ENCODE data around the gene FOXL2NB.
A peak's percentile ranks its signal among the peaks of the same experiment; 100 is the strongest.

Gene FOXL2NB

DNA sequence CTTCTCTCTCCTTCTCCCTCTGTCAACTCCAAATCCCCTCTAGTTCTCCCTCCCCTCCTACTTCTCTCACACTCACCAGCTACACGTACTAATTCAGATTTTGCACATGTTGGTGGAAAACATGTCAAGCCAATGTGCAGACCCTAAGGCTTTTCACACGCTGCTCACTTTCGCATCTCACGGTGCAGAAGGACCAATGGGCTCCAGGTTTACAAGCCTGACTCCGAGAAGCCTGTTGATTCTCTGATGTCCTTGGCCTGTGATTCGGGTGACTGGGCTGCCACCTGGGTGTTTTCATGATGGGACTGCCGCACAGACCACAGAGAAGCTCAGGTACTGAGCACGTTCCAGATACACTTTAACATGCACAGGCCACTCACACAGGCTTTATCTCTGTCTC is 3.7 kb downstream of the FOXL2NB start:
- H3K9me3 ChIP-seq (ENCODE audit: control extremely low read depth in 1 of 5, control insufficient read depth in 4 of 5, insufficient read depth in 2 of 5, low read depth in 1 of 5, low read length in 4 of 5): no peaks in the 10 kb centered on the region
- H3K27ac ChIP-seq (ENCODE audit: insufficient read depth in 1 of 2, low read depth in 1 of 2, low read length in 2 of 2, poor library complexity in 1 of 2, severe bottlenecking in 2 of 2): no peak overlapping the region
- no peak for DNase-seq
- ChIA-PET POLR2A (no interaction called here), CTCF (interaction anchor here (1.0 to 4.8 kb wide), 5 partner anchors 9 to 26 kb away, joined by 3 to 20 read pairs (median 3); no protein-coding TSS in a partner anchor)
- 92% methylated on average over 8 of the region's 8 CpGs for WGBS (ENCODE audit: insufficient coverage)
- H3K4me3 ChIP-seq (ENCODE audit: control insufficient read depth in 1 of 7, extremely low read depth in 1 of 7, insufficient read depth in 4 of 7, low read depth in 2 of 7, low read length in 6 of 7): peak overlapping the region in 2 of 7 experiments; percentile 68 to 69
- peaks cover 0 to 33% (median 27%) of the 10 kb centered on the region in 4 experiments for H3K4me1 ChIP-seq (ENCODE audit: control extremely low read depth in 1 of 4, control insufficient read depth in 4 of 4, insufficient read depth in 4 of 4, low read length in 3 of 4)
- H3K36me3 ChIP-seq (ENCODE audit: control insufficient read depth in 4 of 4, insufficient read depth in 4 of 4, low read length in 3 of 4): no peaks in the 10 kb centered on the region
- H3K27me3 ChIP-seq (replicated peaks in 2 of 5; ENCODE audit: control insufficient read depth in 4 of 5, insufficient read depth in 5 of 5, low read length in 4 of 5): peaks cover 20 to 85% (median 43%) of the 10 kb centered on the region in 5 experiments

DNA sequence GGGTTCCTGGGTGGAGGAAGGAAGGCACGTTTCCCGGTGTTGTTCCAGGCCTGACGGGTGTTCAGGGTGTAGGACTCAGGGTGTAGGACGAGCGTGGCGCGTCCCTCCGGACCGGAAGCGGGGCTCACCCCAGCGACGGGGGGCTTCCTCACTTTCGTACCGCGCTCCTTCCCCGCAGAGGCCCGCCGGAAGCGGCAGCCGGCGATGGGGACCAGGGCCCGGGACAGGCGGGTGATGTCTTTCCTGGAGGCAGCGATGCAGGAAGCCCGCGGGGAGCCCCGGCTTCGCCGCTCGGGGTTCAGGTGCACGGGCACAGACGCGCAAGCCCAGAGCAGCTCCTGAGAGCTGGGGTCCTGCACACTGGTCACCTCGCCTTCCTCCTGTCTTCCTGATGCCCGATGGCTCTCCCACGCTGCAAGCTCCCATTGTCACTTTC is 13.4 kb downstream of the FOXL2NB start:
- H3K9me3 ChIP-seq (ENCODE audit: control extremely low read depth in 1 of 5, control insufficient read depth in 4 of 5, insufficient read depth in 2 of 5, low read depth in 1 of 5, low read length in 4 of 5): peaks cover 0 to 10% (median 4%) of the 10 kb centered on the region in 5 experiments
- peaks cover 0 to 12% (median 9%) of the 10 kb centered on the region in 4 experiments for H3K4me1 ChIP-seq (ENCODE audit: control extremely low read depth in 1 of 4, control insufficient read depth in 4 of 4, insufficient read depth in 4 of 4, low read length in 3 of 4)
- under 1% methylated on average over 35 of the region's 36 CpGs for WGBS (ENCODE audit: insufficient coverage)
- peak in 1 of 3 donors; percentile 18 for DNase-seq
- POLR2A ChIA-PET: no interaction called here
- H3K27ac ChIP-seq (ENCODE audit: insufficient read depth in 1 of 2, low read depth in 1 of 2, low read length in 2 of 2, poor library complexity in 1 of 2, severe bottlenecking in 2 of 2): no peak overlapping the region
- CTCF ChIA-PET: interaction anchor here (0.6 to 3.7 kb wide), 8 partner anchors 11 to 151 kb away, joined by 3 to 20 read pairs (median 4); no protein-coding TSS in a partner anchor
- peaks cover 0 to 43% (median 12%) of the 10 kb centered on the region in 5 experiments for H3K27me3 ChIP-seq (replicated peaks in 2 of 5; ENCODE audit: control insufficient read depth in 4 of 5, insufficient read depth in 5 of 5, low read length in 4 of 5)
- peak overlapping the region in 6 of 7 experiments; percentile 7 to 68 (median 53) for H3K4me3 ChIP-seq (ENCODE audit: control insufficient read depth in 1 of 7, extremely low read depth in 1 of 7, insufficient read depth in 4 of 7, low read depth in 2 of 7, low read length in 6 of 7)
- H3K36me3 ChIP-seq (ENCODE audit: control insufficient read depth in 4 of 4, insufficient read depth in 4 of 4, low read length in 3 of 4): no peaks in the 10 kb centered on the region

DNA sequence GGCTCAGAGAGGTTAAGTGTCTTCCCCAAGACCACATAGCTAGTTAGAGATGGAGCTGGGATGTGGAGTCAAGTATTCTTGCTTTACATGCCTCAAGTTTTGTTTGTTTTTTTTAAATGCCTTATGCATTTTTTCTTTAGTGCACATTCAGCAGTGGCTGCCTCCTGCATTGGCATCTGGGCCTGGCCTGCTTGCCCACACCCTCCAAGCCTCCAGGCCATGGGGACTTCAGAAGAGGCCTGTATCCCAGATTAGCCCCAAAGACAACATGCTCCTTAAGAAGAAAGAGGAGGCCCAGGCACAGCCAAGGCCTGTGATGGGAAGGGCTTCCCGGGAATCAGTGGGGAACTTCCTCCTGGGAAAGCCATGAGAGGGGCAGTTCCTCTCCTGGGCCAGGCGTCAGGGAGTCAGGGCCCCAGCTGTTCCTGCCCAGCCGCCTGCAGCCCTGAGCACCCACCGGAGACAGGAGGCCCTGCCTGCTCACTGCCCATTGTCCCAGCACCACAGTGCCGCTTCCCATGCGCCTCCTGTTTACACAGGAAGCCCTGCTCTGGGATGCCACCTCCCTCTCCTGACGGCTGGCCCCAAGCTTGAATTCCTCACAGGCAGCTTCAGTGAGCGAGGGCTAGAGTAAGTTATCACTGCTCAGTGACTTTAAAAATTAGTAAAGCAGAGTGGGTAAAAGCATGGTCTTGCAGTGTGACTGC is 16.0 kb downstream of the FOXL2NB start:
- Histone ChIP-seq H3K27ac (ENCODE audit: insufficient read depth in 1 of 2, low read depth in 1 of 2, low read length in 2 of 2, poor library complexity in 1 of 2, severe bottlenecking in 2 of 2) (no peak overlapping the region), H3K36me3 (ENCODE audit: control insufficient read depth in 4 of 4, insufficient read depth in 4 of 4, low read length in 3 of 4) (no peaks in the 10 kb centered on the region), H3K9me3 (ENCODE audit: control extremely low read depth in 1 of 5, control insufficient read depth in 4 of 5, insufficient read depth in 2 of 5, low read depth in 1 of 5, low read length in 4 of 5) (peaks cover 0 to 12% (median 4%) of the 10 kb centered on the region in 5 experiments), H3K27me3 (replicated peaks in 2 of 5; ENCODE audit: control insufficient read depth in 4 of 5, insufficient read depth in 5 of 5, low read length in 4 of 5) (peaks cover 0 to 31% (median 9%) of the 10 kb centered on the region in 5 experiments), H3K4me3 (ENCODE audit: control insufficient read depth in 1 of 7, extremely low read depth in 1 of 7, insufficient read depth in 4 of 7, low read depth in 2 of 7, low read length in 6 of 7) (no peak overlapping the region), H3K4me1 (ENCODE audit: control extremely low read depth in 1 of 4, control insufficient read depth in 4 of 4, insufficient read depth in 4 of 4, low read length in 3 of 4) (peaks cover 0 to 12% (median 9%) of the 10 kb centered on the region in 4 experiments)
- 92% methylated on average over 8 of the region's 8 CpGs for WGBS (ENCODE audit: insufficient coverage)
- POLR2A ChIA-PET: interaction anchor here (0.6 kb wide), 1 partner anchor 21 kb away, joined by 3 read pairs; no protein-coding TSS in a partner anchor
- no peak for DNase-seq
- CTCF ChIA-PET: interaction anchor here (0.7 kb wide), 1 partner anchor 14 kb away, joined by 4 read pairs; no protein-coding TSS in a partner anchor

DNA sequence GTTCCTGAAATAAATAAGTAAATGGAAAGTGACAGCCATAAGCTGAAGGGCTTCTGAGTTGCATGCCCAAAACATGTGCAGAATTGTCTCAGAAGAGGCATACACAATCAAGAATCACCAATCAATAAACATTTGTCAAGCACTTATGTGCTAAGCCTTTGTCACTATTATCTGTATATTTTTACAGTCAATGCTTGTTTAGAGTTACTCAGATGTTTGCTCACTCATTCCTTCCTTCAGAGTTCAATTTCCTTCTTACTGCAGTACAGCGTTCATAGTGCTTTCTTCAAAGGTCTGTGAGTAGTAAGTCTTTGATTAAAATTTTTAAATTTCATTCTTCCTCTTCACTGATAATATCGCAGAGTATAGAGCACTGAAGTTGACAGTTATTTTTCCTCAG is 17.2 kb downstream of the FOXL2NB start:
- WGBS (ENCODE audit: insufficient coverage): no CpG with 5 or more reads among the region's 2 CpGs
- Histone ChIP-seq H3K27me3 (replicated peaks in 2 of 5; ENCODE audit: control insufficient read depth in 4 of 5, insufficient read depth in 5 of 5, low read length in 4 of 5) (peaks cover 0 to 28% (median 4%) of the 10 kb centered on the region in 5 experiments), H3K27ac (ENCODE audit: insufficient read depth in 1 of 2, low read depth in 1 of 2, low read length in 2 of 2, poor library complexity in 1 of 2, severe bottlenecking in 2 of 2) (no peak overlapping the region), H3K36me3 (ENCODE audit: control insufficient read depth in 4 of 4, insufficient read depth in 4 of 4, low read length in 3 of 4) (no peaks in the 10 kb centered on the region), H3K4me3 (ENCODE audit: control insufficient read depth in 1 of 7, extremely low read depth in 1 of 7, insufficient read depth in 4 of 7, low read depth in 2 of 7, low read length in 6 of 7) (no peak overlapping the region), H3K9me3 (ENCODE audit: control extremely low read depth in 1 of 5, control insufficient read depth in 4 of 5, insufficient read depth in 2 of 5, low read depth in 1 of 5, low read length in 4 of 5) (peaks cover 0 to 12% (median 4%) of the 10 kb centered on the region in 5 experiments), H3K4me1 (ENCODE audit: control extremely low read depth in 1 of 4, control insufficient read depth in 4 of 4, insufficient read depth in 4 of 4, low read length in 3 of 4) (peaks cover 0 to 12% (median 9%) of the 10 kb centered on the region in 4 experiments)
- POLR2A ChIA-PET: no interaction called here
- CTCF ChIA-PET: interaction anchor here (1.9 kb wide), 1 partner anchor 15 kb away, joined by 4 read pairs; no protein-coding TSS in a partner anchor
- DNase-seq: no peak

DNA sequence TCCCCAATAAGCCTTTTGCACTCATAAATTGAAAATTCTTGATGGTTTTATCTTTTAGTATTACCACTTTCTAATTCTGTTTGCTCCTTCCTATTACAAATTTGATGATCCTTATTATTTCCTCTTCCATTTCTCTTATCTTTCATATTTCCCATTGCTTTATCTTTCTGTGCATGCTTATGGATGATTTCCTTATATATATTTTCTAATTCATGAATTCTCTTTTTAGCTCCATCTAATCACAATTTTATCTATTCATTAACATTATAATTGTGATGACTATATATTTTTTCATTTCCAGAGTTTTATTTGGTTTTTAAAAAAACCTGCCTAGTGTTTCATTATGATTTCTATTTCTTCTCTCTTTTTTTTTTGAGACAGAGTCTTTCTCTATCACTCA is 17.9 kb downstream of the FOXL2NB start:
- Histone ChIP-seq H3K36me3 (ENCODE audit: control insufficient read depth in 4 of 4, insufficient read depth in 4 of 4, low read length in 3 of 4) (no peaks in the 10 kb centered on the region), H3K9me3 (ENCODE audit: control extremely low read depth in 1 of 5, control insufficient read depth in 4 of 5, insufficient read depth in 2 of 5, low read depth in 1 of 5, low read length in 4 of 5) (peaks cover 0 to 12% (median 4%) of the 10 kb centered on the region in 5 experiments), H3K27me3 (replicated peaks in 2 of 5; ENCODE audit: control insufficient read depth in 4 of 5, insufficient read depth in 5 of 5, low read length in 4 of 5) (peaks cover 0 to 25% (median 2%) of the 10 kb centered on the region in 5 experiments), H3K4me3 (ENCODE audit: control insufficient read depth in 1 of 7, extremely low read depth in 1 of 7, insufficient read depth in 4 of 7, low read depth in 2 of 7, low read length in 6 of 7) (no peak overlapping the region), H3K4me1 (ENCODE audit: control extremely low read depth in 1 of 4, control insufficient read depth in 4 of 4, insufficient read depth in 4 of 4, low read length in 3 of 4) (peaks cover 0 to 12% (median 9%) of the 10 kb centered on the region in 4 experiments), H3K27ac (ENCODE audit: insufficient read depth in 1 of 2, low read depth in 1 of 2, low read length in 2 of 2, poor library complexity in 1 of 2, severe bottlenecking in 2 of 2) (no peak overlapping the region)
- POLR2A ChIA-PET: no interaction called here
- CTCF ChIA-PET: interaction anchor here (1.2 to 1.9 kb wide), 2 partner anchors 10 to 15 kb away, joined by 3 to 4 read pairs; no protein-coding TSS in a partner anchor
- DNase-seq: no peak

DNA sequence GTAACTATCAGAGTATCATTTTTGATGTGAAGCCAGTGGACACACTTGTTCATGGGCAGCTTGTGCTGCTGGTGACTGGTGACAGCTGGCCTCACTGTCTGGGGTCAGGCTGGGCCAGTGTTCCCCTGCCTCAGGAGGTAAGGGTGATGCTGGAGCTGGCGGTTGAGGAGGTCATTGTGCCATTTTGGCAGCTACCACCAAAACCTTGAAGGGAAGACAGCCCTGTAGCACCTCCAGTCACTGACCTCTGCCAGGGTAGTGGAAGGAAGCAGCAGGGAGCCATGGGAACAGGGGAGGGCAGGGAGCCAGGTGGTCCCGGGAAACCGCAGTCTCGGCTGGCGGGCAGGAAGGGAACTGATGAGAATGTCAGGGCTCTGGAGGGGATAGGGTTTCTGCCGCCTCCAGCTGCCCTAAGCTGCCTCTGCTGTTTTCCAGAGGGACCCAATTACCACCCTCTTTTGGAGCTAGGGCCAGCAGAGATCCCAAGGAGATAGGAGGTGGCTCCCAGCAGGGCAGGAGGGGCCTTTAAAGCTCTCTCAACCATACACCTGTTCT is 24.8 kb downstream of the FOXL2NB start:
- Histone ChIP-seq H3K27me3 (replicated peaks in 2 of 5; ENCODE audit: control insufficient read depth in 4 of 5, insufficient read depth in 5 of 5, low read length in 4 of 5) (peaks cover 0 to 5% (median 0%) of the 10 kb centered on the region in 5 experiments), H3K27ac (ENCODE audit: insufficient read depth in 1 of 2, low read depth in 1 of 2, low read length in 2 of 2, poor library complexity in 1 of 2, severe bottlenecking in 2 of 2) (no peak overlapping the region), H3K9me3 (ENCODE audit: control extremely low read depth in 1 of 5, control insufficient read depth in 4 of 5, insufficient read depth in 2 of 5, low read depth in 1 of 5, low read length in 4 of 5) (no peaks in the 10 kb centered on the region), H3K4me3 (ENCODE audit: control insufficient read depth in 1 of 7, extremely low read depth in 1 of 7, insufficient read depth in 4 of 7, low read depth in 2 of 7, low read length in 6 of 7) (no peak overlapping the region), H3K36me3 (ENCODE audit: control insufficient read depth in 4 of 4, insufficient read depth in 4 of 4, low read length in 3 of 4) (no peaks in the 10 kb centered on the region), H3K4me1 (ENCODE audit: control extremely low read depth in 1 of 4, control insufficient read depth in 4 of 4, insufficient read depth in 4 of 4, low read length in 3 of 4) (peaks cover 0 to 7% (median 4%) of the 10 kb centered on the region in 4 experiments)
- WGBS (ENCODE audit: insufficient coverage): 66% methylated on average over 6 of the region's 6 CpGs
- ChIA-PET POLR2A (no interaction called here), CTCF (interaction anchor here (0.6 to 3.0 kb wide), 3 partner anchors 8 to 48 kb away, joined by 4 to 6 read pairs (median 4); no protein-coding TSS in a partner anchor)
- no peak for DNase-seq

Data from common myeloid progenitor, CD34-positive (primary cell).